Glutamatergic neuron (in vitro differentiated cells): Measurements from ENCODE around the gene LCN10. TPM values are rescaled to one million over a fixed set of nuclear protein-coding genes. Genes with fewer than 3 reads are reported as not detected.

Source experiments
- DNase-seq: peaks from one replicate; pipeline ENCODE4 v3.0.0; 2022
- H3K27ac Mint-ChIP-seq: one replicate; pipeline ENCODE4 v1.8.0; 2020; ENCODE audit warnings: mild to moderate bottlenecking, mixed read lengths, inconsistent platforms; ENCODE audit not compliant: unreplicated experiment
- H3K27me3 Mint-ChIP-seq: one replicate; pipeline ENCODE4 v1.8.0; 2020; ENCODE audit warnings: mild to moderate bottlenecking, moderate library complexity, mixed read lengths, inconsistent platforms; ENCODE audit not compliant: unreplicated experiment
- H3K36me3 Mint-ChIP-seq: one replicate; pipeline ENCODE4 v1.8.0; 2020; ENCODE audit warnings: mild to moderate bottlenecking, mixed read lengths, inconsistent platforms; ENCODE audit not compliant: unreplicated experiment
- H3K4me1 Mint-ChIP-seq: one replicate; pipeline ENCODE4 v1.8.0; 2020; ENCODE audit warnings: mild to moderate bottlenecking, low read depth, mixed read lengths, inconsistent platforms; ENCODE audit not compliant: unreplicated experiment
- H3K4me3 Mint-ChIP-seq: one replicate; pipeline ENCODE4 v1.8.0; 2020; ENCODE audit warnings: mild to moderate bottlenecking, mixed read lengths, inconsistent platforms; ENCODE audit not compliant: unreplicated experiment
- H3K9me3 Mint-ChIP-seq: one replicate; pipeline ENCODE4 v1.8.0; 2020; ENCODE audit warnings: mild to moderate bottlenecking, moderate library complexity, mixed read lengths, inconsistent platforms; ENCODE audit not compliant: unreplicated experiment
- CTCF ChIP-seq: fragments of 200-600 bp; sonication (generic); IDR thresholded peaks from one replicate; pipeline ENCODE4 v1.5.0; 2021; ENCODE audit not compliant: partially characterized antibody, unreplicated experiment
- total RNA-seq: library from RNA; stranded (reverse); fragmentation: NEBNext Ultra II Directional; extraction: Animal tissue kit (Norgen Biotek cat#: 25700); gene quantifications from one replicate; pipeline ENCODE4 v1.2.1, GENCODE V29; 2021; ENCODE audit not compliant: unreplicated experiment

Gene LCN10
- total RNA-seq, 1 donor from 2014 or later = not detected

GRCh38 chr9:136732444-136733178 lies 10.1 kb downstream of the LCN10 start:
- Mint-ChIP-seq H3K27ac (no peak overlapping the region), H3K4me3 (no peak overlapping the region), H3K27me3 (peaks cover 2% of the 10 kb centered on the region), H3K36me3 (no peaks in the 10 kb centered on the region), H3K4me1 (no peaks in the 10 kb centered on the region), H3K9me3 (peaks cover 6% of the 10 kb centered on the region)
- no peak for DNase-seq
- no peak for TF ChIP-seq CTCF

- peaks cover 6% of the 10 kb centered on the region for H3K27me3 Mint-ChIP-seq
- H3K36me3 Mint-ChIP-seq = no peaks in the 10 kb centered on the region
- H3K4me3 Mint-ChIP-seq = no peak overlapping the region
- DNase-seq = no peak
- H3K9me3 Mint-ChIP-seq = peaks cover 8% of the 10 kb centered on the region
- peaks cover 14% of the 10 kb centered on the region for H3K4me1 Mint-ChIP-seq
- H3K27ac Mint-ChIP-seq = no peak overlapping the region
- no peak for TF ChIP-seq CTCF
These were observed 12.8 kb downstream of the LCN10 start for GRCh38 chr9:136729926-136730325.

GRCh38 chr9:136729144-136729543 lies 13.6 kb downstream of the LCN10 start:
- TF ChIP-seq CTCF = no peak
- peak overlapping the region; percentile 25 for H3K4me3 Mint-ChIP-seq
- peaks cover 14% of the 10 kb centered on the region for H3K4me1 Mint-ChIP-seq
- H3K27ac Mint-ChIP-seq = no peak overlapping the region
- peaks cover 9% of the 10 kb centered on the region for H3K27me3 Mint-ChIP-seq
- H3K9me3 Mint-ChIP-seq = peaks cover 10% of the 10 kb centered on the region
- DNase-seq = no peak
- H3K36me3 Mint-ChIP-seq = peaks cover 4% of the 10 kb centered on the region

- H3K36me3 Mint-ChIP-seq = peaks cover 4% of the 10 kb centered on the region
- H3K27ac Mint-ChIP-seq = no peak overlapping the region
- peaks cover 14% of the 10 kb centered on the region for H3K4me1 Mint-ChIP-seq
These were observed 14.1 kb downstream of the LCN10 start for GRCh38 chr9:136728548-136729123.

More at GRCh38 chr9:136728548-136729123, 14.1 kb downstream of the LCN10 start:
- TF ChIP-seq CTCF = no peak
- peaks cover 8% of the 10 kb centered on the region for H3K9me3 Mint-ChIP-seq
- peak; percentile 63 for DNase-seq
- peaks cover 13% of the 10 kb centered on the region for H3K27me3 Mint-ChIP-seq
- H3K4me3 Mint-ChIP-seq = peak overlapping the region; percentile 75
